ENCODE measurements around the gene IL16.

IL16 gene

DNA sequence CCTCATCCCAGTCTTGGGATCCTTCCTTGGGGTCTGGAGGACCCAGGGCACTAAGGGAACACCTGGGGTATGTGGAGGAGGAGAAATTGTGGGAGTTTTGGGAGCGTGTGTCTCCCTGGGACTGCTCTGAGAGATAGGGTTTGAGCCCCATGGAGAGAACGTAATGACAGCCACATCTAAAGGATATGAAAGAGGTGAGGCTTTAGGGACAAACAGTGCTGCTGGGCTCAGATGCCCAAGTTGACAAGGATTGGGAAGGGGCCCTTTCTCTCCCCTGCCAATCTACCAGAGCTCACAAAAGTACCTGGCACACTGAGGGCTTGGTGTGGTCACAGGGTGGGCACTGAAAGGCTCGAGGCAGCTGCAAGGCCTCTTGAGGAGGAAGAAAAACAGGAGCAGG, 140.6 kb downstream of the IL16 start:
- TF ChIP-seq, protein P1, sequence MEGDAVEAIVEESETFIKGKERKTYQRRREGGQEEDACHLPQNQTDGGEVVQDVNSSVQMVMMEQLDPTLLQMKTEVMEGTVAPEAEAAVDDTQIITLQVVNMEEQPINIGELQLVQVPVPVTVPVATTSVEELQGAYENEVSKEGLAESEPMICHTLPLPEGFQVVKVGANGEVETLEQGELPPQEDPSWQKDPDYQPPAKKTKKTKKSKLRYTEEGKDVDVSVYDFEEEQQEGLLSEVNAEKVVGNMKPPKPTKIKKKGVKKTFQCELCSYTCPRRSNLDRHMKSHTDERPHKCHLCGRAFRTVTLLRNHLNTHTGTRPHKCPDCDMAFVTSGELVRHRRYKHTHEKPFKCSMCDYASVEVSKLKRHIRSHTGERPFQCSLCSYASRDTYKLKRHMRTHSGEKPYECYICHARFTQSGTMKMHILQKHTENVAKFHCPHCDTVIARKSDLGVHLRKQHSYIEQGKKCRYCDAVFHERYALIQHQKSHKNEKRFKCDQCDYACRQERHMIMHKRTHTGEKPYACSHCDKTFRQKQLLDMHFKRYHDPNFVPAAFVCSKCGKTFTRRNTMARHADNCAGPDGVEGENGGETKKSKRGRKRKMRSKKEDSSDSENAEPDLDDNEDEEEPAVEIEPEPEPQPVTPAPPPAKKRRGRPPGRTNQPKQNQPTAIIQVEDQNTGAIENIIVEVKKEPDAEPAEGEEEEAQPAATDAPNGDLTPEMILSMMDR (IDR thresholded peaks at IDR 0.05; ENCODE audit: borderline replicate concordance, control extremely low read depth, extremely low read depth, insufficient read depth, missing control alignments), result no peak
- in situ Hi-C loops (cut with MboI; ENCODE audit: low sequenced_read_pairs, unreplicated experiment), result loop anchor here (10.0 kb wide), 1 partner anchor 52 kb away; no protein-coding TSS in a partner anchor
- DNase-seq (ENCODE audit: low spot score), result no peak

DNA sequence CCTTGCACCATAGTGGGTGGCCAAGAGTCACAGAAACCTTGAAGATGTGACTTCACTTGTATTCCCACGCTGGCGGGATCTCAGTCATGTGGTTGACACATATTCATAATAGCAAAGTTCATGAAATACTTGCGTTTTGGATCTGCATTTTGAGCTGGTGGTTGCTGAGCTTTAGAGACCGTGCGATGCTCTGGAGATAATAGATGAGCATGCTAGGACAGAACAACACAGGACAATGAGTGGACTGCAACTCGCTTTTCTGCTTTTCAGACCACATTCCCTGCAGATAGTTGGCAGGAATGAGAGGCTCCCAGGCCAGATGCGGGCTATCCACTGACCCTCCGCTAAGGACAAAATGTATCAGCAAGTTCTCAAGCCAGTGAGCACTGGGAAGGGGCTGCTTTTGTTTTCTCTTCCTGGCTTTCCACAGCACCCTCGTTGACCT, 141.1 kb downstream of the IL16 start:
- TF ChIP-seq, protein P1 (IDR thresholded peaks at IDR 0.05; ENCODE audit: borderline replicate concordance, control extremely low read depth, extremely low read depth, insufficient read depth, missing control alignments), result no peak
- DNase-seq (ENCODE audit: low spot score), result no peak
- in situ Hi-C loops (cut with MboI; ENCODE audit: low sequenced_read_pairs, unreplicated experiment), result loop anchor here (10.0 kb wide), 1 partner anchor 53 kb away; no protein-coding TSS in a partner anchor

DNA sequence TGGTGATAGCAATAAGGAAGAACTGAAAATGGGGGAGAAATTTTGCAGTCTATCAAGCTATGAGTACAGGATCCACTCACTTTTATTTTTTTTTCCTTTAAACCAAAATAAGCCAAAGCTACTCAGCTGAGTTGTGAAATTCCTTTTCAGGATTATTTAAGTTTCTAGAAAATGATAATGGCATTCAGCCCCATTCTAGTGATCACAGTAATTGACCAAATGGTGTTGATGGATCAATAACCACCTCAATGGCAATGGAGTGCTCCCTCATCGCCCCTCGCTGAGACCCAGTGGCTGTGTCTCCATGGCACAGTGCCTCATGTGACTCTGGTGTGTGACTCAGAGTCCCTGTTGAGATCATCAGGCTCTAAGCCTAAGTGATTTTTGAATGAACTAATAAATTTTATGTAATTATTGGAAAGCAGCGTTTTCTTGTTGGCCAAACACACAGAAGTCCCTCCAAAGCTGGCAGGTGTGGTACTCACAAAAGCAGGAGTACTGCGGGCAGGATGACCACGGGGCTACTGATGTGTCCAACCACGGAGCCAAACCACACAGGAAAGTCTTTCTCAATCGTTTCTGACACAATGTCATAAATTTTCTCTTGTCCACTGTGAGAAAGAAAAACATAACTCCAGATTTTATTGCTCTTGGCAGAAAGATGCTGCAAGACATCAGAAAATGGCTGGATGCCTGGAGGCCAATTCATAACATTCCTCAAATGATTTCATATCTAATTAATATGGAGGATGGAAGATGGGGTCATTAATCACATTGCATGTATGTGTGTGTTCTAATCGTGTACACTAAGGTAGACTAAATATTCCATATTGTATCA, 141.7 kb downstream of the IL16 start:
- TF ChIP-seq, protein P1 (IDR thresholded peaks at IDR 0.05; ENCODE audit: borderline replicate concordance, control extremely low read depth, extremely low read depth, insufficient read depth, missing control alignments), result no peak
- in situ Hi-C loops (cut with MboI; ENCODE audit: low sequenced_read_pairs, unreplicated experiment), result loop anchor here (10.0 kb wide), 1 partner anchor 54 kb away; no protein-coding TSS in a partner anchor
- no peak for DNase-seq (ENCODE audit: low spot score)

DNA sequence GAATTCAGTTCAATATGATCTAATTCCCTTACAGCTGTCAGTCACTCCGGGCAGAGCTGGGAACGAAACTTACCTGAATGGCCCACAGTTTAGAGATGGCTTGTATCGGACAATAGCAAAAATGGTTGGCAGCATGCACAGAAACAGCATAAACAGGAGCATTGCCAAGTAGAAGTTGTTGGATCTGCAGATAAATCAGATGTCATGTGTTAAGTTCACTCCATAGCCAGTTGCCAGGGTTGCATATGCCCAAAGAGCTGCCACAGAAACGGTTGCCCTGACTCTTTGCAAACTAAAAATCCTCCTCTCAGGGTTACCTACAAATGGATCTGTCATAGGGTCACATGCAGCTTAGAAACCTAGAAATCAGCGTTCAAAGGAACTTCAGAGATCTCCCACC, 142.6 kb downstream of the IL16 start:
- no peak for DNase-seq (ENCODE audit: low spot score)
- in situ Hi-C loops (cut with MboI; ENCODE audit: low sequenced_read_pairs, unreplicated experiment), result loop anchor here (10.0 kb wide), 1 partner anchor 55 kb away; no protein-coding TSS in a partner anchor
- TF ChIP-seq, protein P1 (IDR thresholded peaks at IDR 0.05; ENCODE audit: borderline replicate concordance, control extremely low read depth, extremely low read depth, insufficient read depth, missing control alignments), result no peak

DNA sequence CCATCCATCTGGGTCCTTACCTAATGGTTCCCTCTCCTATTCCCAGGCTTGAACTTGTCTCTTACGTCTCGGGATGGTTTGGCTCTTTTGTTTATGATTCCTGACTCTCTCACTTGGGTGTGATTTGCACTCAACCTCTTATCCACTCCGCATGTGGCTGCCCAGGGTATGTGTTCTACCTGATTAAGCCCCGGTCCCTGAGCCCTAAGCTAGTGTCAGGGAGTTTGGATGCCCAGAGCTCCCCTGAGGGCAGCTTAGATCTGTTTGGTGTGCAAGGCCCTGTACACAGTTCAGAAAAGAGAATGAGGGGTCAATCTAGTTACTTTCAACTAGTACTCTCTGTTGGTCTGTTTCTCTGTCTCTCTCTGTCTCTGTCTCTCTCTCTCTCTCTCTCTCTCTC, 143.2 kb downstream of the IL16 start:
- no peak for DNase-seq (ENCODE audit: low spot score)
- in situ Hi-C loops (cut with MboI; ENCODE audit: low sequenced_read_pairs, unreplicated experiment), result loop anchor here (10.0 kb wide), 1 partner anchor 55 kb away; no protein-coding TSS in a partner anchor

DNA sequence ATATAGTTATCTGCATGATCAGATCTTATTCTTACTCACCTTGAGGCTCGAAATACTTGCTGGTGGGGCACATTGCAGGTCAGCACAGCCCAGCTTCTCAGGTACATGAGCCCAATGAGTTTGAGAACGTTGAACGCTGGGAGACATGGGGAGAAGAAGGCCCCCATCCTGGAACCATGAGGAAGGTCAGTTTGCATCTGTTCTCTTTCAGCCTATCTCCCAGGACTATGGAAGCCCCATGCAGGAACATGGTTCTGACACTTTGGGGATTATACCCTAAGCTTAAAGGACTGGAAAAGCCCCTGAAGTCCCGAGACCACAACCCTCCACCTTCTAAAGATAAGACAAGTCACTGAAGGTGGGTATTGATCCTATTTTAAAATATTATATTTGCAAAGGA, 144.7 kb downstream of the IL16 start:
- no peak for DNase-seq (ENCODE audit: low spot score)
- in situ Hi-C loops (cut with MboI; ENCODE audit: low sequenced_read_pairs, unreplicated experiment), result no loop called here
- TF ChIP-seq, protein P1 (IDR thresholded peaks at IDR 0.05; ENCODE audit: borderline replicate concordance, control extremely low read depth, extremely low read depth, insufficient read depth, missing control alignments), result no peak

More for the DNA sequence above, 143.2 kb downstream of the IL16 start:
- TF ChIP-seq, protein P1 (IDR thresholded peaks at IDR 0.05; ENCODE audit: borderline replicate concordance, control extremely low read depth, extremely low read depth, insufficient read depth, missing control alignments), result no peak
